ENCODE data around the gene IFRD1. TPM values are rescaled to one million over a fixed set of nuclear protein-coding genes. Genes with fewer than 3 reads are reported as not detected.

Gene IFRD1
- polyA plus RNA-seq, 1 donor (not counting 4 experiments of a cell fraction or from before 2014, with no cell fraction given): 38.3 TPM

DNA sequence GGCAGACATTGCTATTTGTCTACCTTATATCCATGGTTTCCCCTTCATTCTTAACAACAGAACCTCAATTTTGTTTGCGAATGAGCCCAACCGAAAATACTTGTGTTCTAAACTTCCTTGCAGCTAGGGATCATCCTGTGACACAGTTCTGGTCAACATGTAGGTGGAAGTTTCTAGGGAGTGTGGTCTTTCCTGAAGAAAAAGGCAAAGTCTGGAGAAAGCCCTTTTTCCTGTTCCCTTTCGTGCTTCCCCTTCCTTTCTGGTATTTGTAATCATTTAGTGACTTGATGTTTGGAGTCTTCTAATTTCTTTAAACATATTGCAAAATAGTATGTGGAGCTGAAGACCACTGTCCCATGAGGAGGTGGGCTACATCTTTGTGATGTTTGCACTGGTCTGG, 2.9 kb upstream of the IFRD1 start:
- no peak overlapping the region for H3K4me3 ChIP-seq (ENCODE audit: control insufficient read depth in 2 of 3, extremely low read depth in 1 of 3, insufficient read depth in 2 of 3, low read depth in 1 of 3, low read length in 3 of 3)
- no peaks in the 10 kb centered on the region for H3K9me3 ChIP-seq (ENCODE audit: control insufficient read depth, low read depth, low read length)
- H3K9ac ChIP-seq (ENCODE audit: control insufficient read depth, extremely low read depth, insufficient read depth, low read length): no peak overlapping the region
- H3K27me3 ChIP-seq (ENCODE audit: control insufficient read depth, extremely low read depth, insufficient read depth, low read length): no peaks in the 10 kb centered on the region
- FAIRE-seq: no peak
- H3K4me1 ChIP-seq (ENCODE audit: control insufficient read depth, extremely low read depth, insufficient read depth, low read length): peaks cover 16% of the 10 kb centered on the region
- H3K36me3 ChIP-seq (ENCODE audit: control insufficient read depth in 2 of 2, extremely low read depth in 1 of 2, insufficient read depth in 2 of 2, low read length in 2 of 2): no peaks in the 10 kb centered on the region
- H3K4me2 ChIP-seq (ENCODE audit: control insufficient read depth, extremely low read depth, insufficient read depth, low read depth, low read length): no peak overlapping the region
- H3K79me2 ChIP-seq (ENCODE audit: control insufficient read depth, insufficient read depth, low read length): peaks cover 20% of the 10 kb centered on the region
- TF ChIP-seq, protein P1, sequence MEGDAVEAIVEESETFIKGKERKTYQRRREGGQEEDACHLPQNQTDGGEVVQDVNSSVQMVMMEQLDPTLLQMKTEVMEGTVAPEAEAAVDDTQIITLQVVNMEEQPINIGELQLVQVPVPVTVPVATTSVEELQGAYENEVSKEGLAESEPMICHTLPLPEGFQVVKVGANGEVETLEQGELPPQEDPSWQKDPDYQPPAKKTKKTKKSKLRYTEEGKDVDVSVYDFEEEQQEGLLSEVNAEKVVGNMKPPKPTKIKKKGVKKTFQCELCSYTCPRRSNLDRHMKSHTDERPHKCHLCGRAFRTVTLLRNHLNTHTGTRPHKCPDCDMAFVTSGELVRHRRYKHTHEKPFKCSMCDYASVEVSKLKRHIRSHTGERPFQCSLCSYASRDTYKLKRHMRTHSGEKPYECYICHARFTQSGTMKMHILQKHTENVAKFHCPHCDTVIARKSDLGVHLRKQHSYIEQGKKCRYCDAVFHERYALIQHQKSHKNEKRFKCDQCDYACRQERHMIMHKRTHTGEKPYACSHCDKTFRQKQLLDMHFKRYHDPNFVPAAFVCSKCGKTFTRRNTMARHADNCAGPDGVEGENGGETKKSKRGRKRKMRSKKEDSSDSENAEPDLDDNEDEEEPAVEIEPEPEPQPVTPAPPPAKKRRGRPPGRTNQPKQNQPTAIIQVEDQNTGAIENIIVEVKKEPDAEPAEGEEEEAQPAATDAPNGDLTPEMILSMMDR (optimal IDR thresholded peaks at IDR 0.05 in 1 of 3, IDR thresholded peaks at IDR 0.05 in 1 of 3, conservative IDR thresholded peaks at IDR 0.05 in 1 of 3; ENCODE audit: extremely low read depth in 1 of 3, insufficient read depth in 2 of 3, low read length in 3 of 3): no peak
- no peak for TF ChIP-seq EZH2 (IDR thresholded peaks at IDR 0.05; ENCODE audit: low read length)
- dilution Hi-C loops (cut with MboI; ENCODE audit: extremely low pct_ligation_motif_present, low sequenced_read_pairs): no loop called here
- no peak overlapping the region for H2AFZ ChIP-seq (ENCODE audit: control insufficient read depth, low read length)
- H4K20me1 ChIP-seq (ENCODE audit: control insufficient read depth, extremely low read depth, insufficient read depth, low read length): peaks cover 3% of the 10 kb centered on the region
- H3K9me1 ChIP-seq (ENCODE audit: control insufficient read depth, extremely low read depth, insufficient read depth, low read length): no peaks in the 10 kb centered on the region
- no peak for DNase-seq (ENCODE audit: low read depth, low spot score)
- H3K27ac ChIP-seq (ENCODE audit: control insufficient read depth, insufficient read depth, low read length): no peak overlapping the region

- Histone ChIP-seq H2AFZ (ENCODE audit: control insufficient read depth, low read length) (peak overlapping the region; percentile 60), H3K27me3 (ENCODE audit: control insufficient read depth, extremely low read depth, insufficient read depth, low read length) (no peaks in the 10 kb centered on the region)
- no peak for TF ChIP-seq EZH2 (IDR thresholded peaks at IDR 0.05; ENCODE audit: low read length)
- TF ChIP-seq, protein P1 (optimal IDR thresholded peaks at IDR 0.05 in 1 of 3, IDR thresholded peaks at IDR 0.05 in 1 of 3, conservative IDR thresholded peaks at IDR 0.05 in 1 of 3; ENCODE audit: extremely low read depth in 1 of 3, insufficient read depth in 2 of 3, low read length in 3 of 3): no peak
These were observed 1.9 kb upstream of the IFRD1 start for GRCh38 chr7:112448381-112448780.

More at GRCh38 chr7:112448381-112448780, 1.9 kb upstream of the IFRD1 start:
- H3K9me1 ChIP-seq (ENCODE audit: control insufficient read depth, extremely low read depth, insufficient read depth, low read length): no peaks in the 10 kb centered on the region
- peaks cover 6% of the 10 kb centered on the region for H4K20me1 ChIP-seq (ENCODE audit: control insufficient read depth, extremely low read depth, insufficient read depth, low read length)
- no peak overlapping the region for H3K9ac ChIP-seq (ENCODE audit: control insufficient read depth, extremely low read depth, insufficient read depth, low read length)
- peaks cover 21% of the 10 kb centered on the region for H3K4me1 ChIP-seq (ENCODE audit: control insufficient read depth, extremely low read depth, insufficient read depth, low read length)
- peaks cover 30% of the 10 kb centered on the region for H3K79me2 ChIP-seq (ENCODE audit: control insufficient read depth, insufficient read depth, low read length)
- H3K9me3 ChIP-seq (ENCODE audit: control insufficient read depth, low read depth, low read length): no peaks in the 10 kb centered on the region
- FAIRE-seq: no peak
- H3K4me3 ChIP-seq (ENCODE audit: control insufficient read depth in 2 of 3, extremely low read depth in 1 of 3, insufficient read depth in 2 of 3, low read depth in 1 of 3, low read length in 3 of 3): no peak overlapping the region
- H3K36me3 ChIP-seq (ENCODE audit: control insufficient read depth in 2 of 2, extremely low read depth in 1 of 2, insufficient read depth in 2 of 2, low read length in 2 of 2): no peaks in the 10 kb centered on the region
- dilution Hi-C loops (cut with MboI; ENCODE audit: extremely low pct_ligation_motif_present, low sequenced_read_pairs): no loop called here
- H3K27ac ChIP-seq (ENCODE audit: control insufficient read depth, insufficient read depth, low read length): peak overlapping the region; percentile 96
- DNase-seq (ENCODE audit: low read depth, low spot score): no peak
- peak overlapping the region; percentile 93 for H3K4me2 ChIP-seq (ENCODE audit: control insufficient read depth, extremely low read depth, insufficient read depth, low read depth, low read length)
